Thyroid gland (tissue), 4 donors: Measurements from ENCODE around the gene CRIM1.
A peak's percentile ranks its signal among the peaks of the same experiment; 100 is the strongest.

ENCODE experiments used
- POLR2A ChIP-seq, 2 donors: fragments of 450-650 bp; IDR thresholded peaks; one replicate each; pipeline ENCODE4 v1.6.1; 2017; ENCODE audit warnings: antibody characterized with exemption in 2 of 2, mild to moderate bottlenecking in 2 of 2, moderate library complexity in 1 of 2
- TF ChIP-seq, protein P1 (sequence below), 6 experiments: fragments of 200-600 bp in 3 of 6; fragments of 450-650 bp in 3 of 6; sonication (generic) in 3 of 6; IDR thresholded peaks; one replicate each; pipeline ENCODE4 v1.5.1; 2016 to 2019; ENCODE audit warnings: antibody characterized with exemption in 6 of 6, mild to moderate bottlenecking in 2 of 6, inconsistent platforms in 1 of 6, moderate library complexity in 1 of 6

DNA sequence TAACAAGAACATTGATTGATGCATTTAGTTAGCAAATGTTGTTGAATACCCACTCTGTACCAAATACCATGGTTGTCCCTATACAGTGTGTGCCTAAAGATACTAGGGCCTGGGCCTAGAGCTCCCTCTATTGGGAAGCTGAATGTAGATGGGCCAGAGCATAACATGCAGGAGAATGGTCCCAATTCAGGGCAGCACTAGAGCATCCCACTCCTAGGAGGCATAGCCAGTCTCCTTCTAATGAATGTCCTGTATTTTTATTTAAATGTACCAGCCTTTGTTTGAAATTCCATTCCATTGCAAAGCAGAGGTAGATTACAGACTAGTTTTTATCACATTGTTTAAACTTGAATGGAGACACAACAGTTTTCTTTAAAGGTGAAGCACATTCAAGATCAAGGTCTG lies 151.8 kb downstream of the CRIM1 start:
- TF ChIP-seq, protein P1, sequence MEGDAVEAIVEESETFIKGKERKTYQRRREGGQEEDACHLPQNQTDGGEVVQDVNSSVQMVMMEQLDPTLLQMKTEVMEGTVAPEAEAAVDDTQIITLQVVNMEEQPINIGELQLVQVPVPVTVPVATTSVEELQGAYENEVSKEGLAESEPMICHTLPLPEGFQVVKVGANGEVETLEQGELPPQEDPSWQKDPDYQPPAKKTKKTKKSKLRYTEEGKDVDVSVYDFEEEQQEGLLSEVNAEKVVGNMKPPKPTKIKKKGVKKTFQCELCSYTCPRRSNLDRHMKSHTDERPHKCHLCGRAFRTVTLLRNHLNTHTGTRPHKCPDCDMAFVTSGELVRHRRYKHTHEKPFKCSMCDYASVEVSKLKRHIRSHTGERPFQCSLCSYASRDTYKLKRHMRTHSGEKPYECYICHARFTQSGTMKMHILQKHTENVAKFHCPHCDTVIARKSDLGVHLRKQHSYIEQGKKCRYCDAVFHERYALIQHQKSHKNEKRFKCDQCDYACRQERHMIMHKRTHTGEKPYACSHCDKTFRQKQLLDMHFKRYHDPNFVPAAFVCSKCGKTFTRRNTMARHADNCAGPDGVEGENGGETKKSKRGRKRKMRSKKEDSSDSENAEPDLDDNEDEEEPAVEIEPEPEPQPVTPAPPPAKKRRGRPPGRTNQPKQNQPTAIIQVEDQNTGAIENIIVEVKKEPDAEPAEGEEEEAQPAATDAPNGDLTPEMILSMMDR (IDR thresholded peaks at IDR 0.05) = peak in 5 of 6 experiments; percentile 24 to 78 (median 65)
- no peak for TF ChIP-seq POLR2A (IDR thresholded peaks at IDR 0.05)
